ENCODE results near the gene CDNF. TPM values are rescaled to one million over a fixed set of nuclear protein-coding genes. Genes with fewer than 3 reads are reported as not detected.

Gene CDNF
- total and polyA plus RNA-seq, 10 of the 15 experiments (the other 5 are each of a cell fraction or from before 2014, with no cell fraction given): 0.08 to 1.9 (median 0.77) TPM

GRCh38 chr10:14806318-14806717 is 31.5 kb downstream of the CDNF start:
- H3K27ac ChIP-seq (ENCODE audit: control insufficient read depth, insufficient read depth): no peak overlapping the region
- no peak for TF ChIP-seq SIX5 (IDR thresholded peaks at IDR 0.05; ENCODE audit: low read depth, low read length, severe bottlenecking)
- TF ChIP-seq PKNOX1 (IDR thresholded peaks at IDR 0.05): no peak
- no peak for TF ChIP-seq ZNF207 (IDR thresholded peaks at IDR 0.05; ENCODE audit: borderline replicate concordance)
- no peak for TF ChIP-seq ZBTB33 (IDR thresholded peaks at IDR 0.05)
- TF ChIP-seq CEBPB (IDR thresholded peaks at IDR 0.05; ENCODE audit: borderline replicate concordance in 1 of 2, low read depth in 2 of 2, low read length in 2 of 2): no peak
- TF ChIP-seq SIN3A (IDR thresholded peaks at IDR 0.05; ENCODE audit: low read depth, low read length): no peak
- TF ChIP-seq RAD21 (IDR thresholded peaks at IDR 0.05; ENCODE audit: insufficient read depth, low read depth, low read length): no peak
- no peak for TF ChIP-seq ATF2 (IDR thresholded peaks at IDR 0.05; ENCODE audit: low read length)
- no peak for TF ChIP-seq RBBP5 (conservative IDR thresholded peaks at IDR 0.05)
- no peak for TF ChIP-seq LARP7 (IDR thresholded peaks at IDR 0.05)
- no peak for TF ChIP-seq HSF1 (IDR thresholded peaks at IDR 0.05; ENCODE audit: low read depth, low read length)
- TF ChIP-seq NR2C1 (IDR thresholded peaks at IDR 0.05): no peak
- ChIA-PET RAD21 (ENCODE audit: unreplicated experiment) (no interaction called here), CTCF (no interaction called here), SMC1A (ENCODE audit: uncharacterized antibody, unreplicated experiment) (interaction anchor here (0.8 to 1.2 kb wide), 2 partner anchors 13 to 269 kb away, joined by 3 read pairs; no protein-coding TSS in a partner anchor), POLR2A (no interaction called here)
- H3K4me1 ChIP-seq (ENCODE audit: control insufficient read depth, insufficient read depth, low read length): no peaks in the 10 kb centered on the region
- FAIRE-seq (no peak), ATAC-seq (no peak), DNase-seq (ENCODE audit: low read depth, low spot score) (no peak)
- BruUV-seq (replicated peaks): no TSS peak
- H2AFZ ChIP-seq (ENCODE audit: control insufficient read depth, low read depth, low read length): no peak overlapping the region
- no peak overlapping the region for H3K4me2 ChIP-seq (ENCODE audit: control insufficient read depth, insufficient read depth)
- no peaks in the 10 kb centered on the region for H3K36me3 ChIP-seq (ENCODE audit: control insufficient read depth in 2 of 2, insufficient read depth in 2 of 2, low read length in 1 of 2)
- H3K4me3 ChIP-seq: no peak overlapping the region
- in situ Hi-C loops (cut with MboI): no loop called here
- H3K9ac ChIP-seq (ENCODE audit: control insufficient read depth, insufficient read depth, low read length): no peak overlapping the region
- H3K9me3 ChIP-seq (replicated peaks; ENCODE audit: control insufficient read depth, insufficient read depth, low read length): no peaks in the 10 kb centered on the region
- H4K20me1 ChIP-seq (ENCODE audit: control insufficient read depth, insufficient read depth): no peaks in the 10 kb centered on the region
- intact Hi-C loops (cut with micrococcal nuclease; ENCODE audit: unreplicated experiment): no loop called here
- H3K79me2 ChIP-seq (ENCODE audit: control insufficient read depth, insufficient read depth, low read length): no peaks in the 10 kb centered on the region
- no peaks in the 10 kb centered on the region for H3K27me3 ChIP-seq (replicated peaks in 1 of 2; ENCODE audit: control insufficient read depth in 2 of 2, insufficient read depth in 2 of 2, low read length in 1 of 2)
- WGBS (ENCODE audit: insufficient coverage, insufficient replicate concordance, low lambda C conversion rate, missing lambda C conversion rate): 14% methylated on average over 3 of the region's 3 CpGs
